Liver (tissue), 9 donors: Measurements from ENCODE around the gene SLC25A25. TPM values are rescaled to one million over a fixed set of nuclear protein-coding genes. Genes with fewer than 3 reads are reported as not detected.

Experiments used
- DNase-seq: peaks from one replicate; pipeline ENCODE4 v3.0.0-alpha.2; 2017; ENCODE audit warnings: low spot score
- H3K27ac ChIP-seq, 2 donors: one replicate each; pipeline ENCODE4 v1.7.0; 2013; ENCODE audit warnings: inconsistent platforms in 2 of 2, low read length in 2 of 2, control low read depth in 1 of 2, low read depth in 1 of 2, mild to moderate bottlenecking in 1 of 2
- H3K27me3 ChIP-seq, 4 donors: one replicate each; pipeline versions ENCODE4 v1.6.1 to v1.7.0; 2013; ENCODE audit warnings: low read length in 3 of 4, inconsistent platforms in 1 of 4, mild to moderate bottlenecking in 1 of 4, moderate library complexity in 1 of 4; ENCODE audit not compliant: control insufficient read depth in 4 of 4, insufficient read depth in 4 of 4
- H3K36me3 ChIP-seq, 4 donors: one replicate each; pipeline versions ENCODE4 v1.6.1 to v1.7.0; 2013; ENCODE audit warnings: low read length in 3 of 4, mild to moderate bottlenecking in 3 of 4, low read depth in 1 of 4, moderate library complexity in 1 of 4; ENCODE audit not compliant: control insufficient read depth in 4 of 4, insufficient read depth in 3 of 4
- H3K4me1 ChIP-seq, 4 donors: one replicate each; pipeline versions ENCODE4 v1.6.1 to v1.7.0; 2013; ENCODE audit warnings: low read length in 3 of 4, mild to moderate bottlenecking in 3 of 4, moderate library complexity in 1 of 4; ENCODE audit not compliant: control insufficient read depth in 4 of 4, insufficient read depth in 4 of 4
- H3K4me3 ChIP-seq, 3 donors: one replicate each; pipeline versions ENCODE4 v1.6.1 to v1.7.0; 2013; ENCODE audit warnings: low read length in 3 of 3, control low read depth in 1 of 3, low read depth in 1 of 3, mild to moderate bottlenecking in 1 of 3
- H3K9ac ChIP-seq, 2 donors: one replicate each; pipeline ENCODE4 v1.7.0; 2013; ENCODE audit warnings: low read length in 2 of 2, mild to moderate bottlenecking in 2 of 2, moderate library complexity in 2 of 2, control low read depth in 1 of 2, low read depth in 1 of 2
- H3K9me3 ChIP-seq, 4 donors: one replicate each; pipeline versions ENCODE4 v1.6.1 to v1.7.0; 2013; ENCODE audit warnings: low read length in 3 of 4; ENCODE audit not compliant: control insufficient read depth in 4 of 4
- EGR1 ChIP-seq, 2 donors: IDR thresholded peaks; 2 replicates each; pipeline ENCODE4 v1.6.1; 2016 to 2018; ENCODE audit warnings: antibody characterized with exemption in 2 of 2, low read depth in 2 of 2
- GABPA ChIP-seq, 2 donors: IDR thresholded peaks in 1 of 2; conservative IDR thresholded peaks in 1 of 2; 2 replicates each; pipeline ENCODE4 v1.6.1; 2016; ENCODE audit warnings: antibody characterized with exemption in 2 of 2, mild to moderate bottlenecking in 1 of 2, moderate library complexity in 1 of 2
- HNF4G ChIP-seq: IDR thresholded peaks from 2 replicates; pipeline ENCODE4 v1.6.1; 2016; ENCODE audit warnings: antibody characterized with exemption
- JUND ChIP-seq, 2 donors: IDR thresholded peaks; 2 replicates each; pipeline ENCODE4 v1.6.1; 2016; ENCODE audit warnings: antibody characterized with exemption in 2 of 2
- REST ChIP-seq: IDR thresholded peaks from 2 replicates; pipeline ENCODE4 v1.6.1; 2016; ENCODE audit warnings: antibody characterized with exemption, mild to moderate bottlenecking
- RXRA ChIP-seq, 2 donors: IDR thresholded peaks; 2 replicates each; pipeline ENCODE4 v1.6.1; 2017 to 2018; ENCODE audit warnings: antibody characterized with exemption in 2 of 2, mild to moderate bottlenecking in 1 of 2
- SP1 ChIP-seq: IDR thresholded peaks from 2 replicates; pipeline ENCODE4 v1.6.1; 2018; ENCODE audit warnings: antibody characterized with exemption, mild to moderate bottlenecking
- TAF1 ChIP-seq: conservative IDR thresholded peaks from 2 replicates; pipeline ENCODE4 v1.6.1; 2016; ENCODE audit warnings: antibody characterized with exemption, mild to moderate bottlenecking
- WGBS: extraction: QIAGEN DNeasy Blood & Tissue Kit; methylation state at CpG from one replicate; pipeline ENCODE4 v1.1.7; 2013; 5-methylcytosine and 5-hydroxymethylcytosine counted together
- polyA plus RNA-seq, 2 donors: library from polyadenylated mRNA; stranded (reverse) in 1 of 2; unstranded in 1 of 2; fragments of 200-250 nt in 1 of 2; fragments of >200 nt in 1 of 2; fragmentation: Nextera tagmentation in 1 of 2; extraction: Ambion mirVana in 1 of 2; gene quantifications; one replicate each; pipeline versions ENCODE4 v1.2.1 to v1.2.3, GENCODE V29; 2013 to 2015
- total RNA-seq, 2 donors: library from RNA; depleted of rRNA; stranded (reverse); fragments of >200 nt; gene quantifications; one replicate each; pipeline ENCODE4 v1.2.3, GENCODE V29; 2014
- TF ChIP-seq, protein P1 (sequence below): IDR thresholded peaks from 2 replicates; pipeline ENCODE4 v1.6.1; 2016; ENCODE audit warnings: antibody characterized with exemption
- donor health status: healthy.
- donor health status: healthy.
- donor health status: healthy.
- donor health status: healthy.
- donor health status: healthy.

Gene SLC25A25
- total and polyA plus RNA-seq, 4 donors = 21.7 to 74.6 (median 39.3) TPM

DNA sequence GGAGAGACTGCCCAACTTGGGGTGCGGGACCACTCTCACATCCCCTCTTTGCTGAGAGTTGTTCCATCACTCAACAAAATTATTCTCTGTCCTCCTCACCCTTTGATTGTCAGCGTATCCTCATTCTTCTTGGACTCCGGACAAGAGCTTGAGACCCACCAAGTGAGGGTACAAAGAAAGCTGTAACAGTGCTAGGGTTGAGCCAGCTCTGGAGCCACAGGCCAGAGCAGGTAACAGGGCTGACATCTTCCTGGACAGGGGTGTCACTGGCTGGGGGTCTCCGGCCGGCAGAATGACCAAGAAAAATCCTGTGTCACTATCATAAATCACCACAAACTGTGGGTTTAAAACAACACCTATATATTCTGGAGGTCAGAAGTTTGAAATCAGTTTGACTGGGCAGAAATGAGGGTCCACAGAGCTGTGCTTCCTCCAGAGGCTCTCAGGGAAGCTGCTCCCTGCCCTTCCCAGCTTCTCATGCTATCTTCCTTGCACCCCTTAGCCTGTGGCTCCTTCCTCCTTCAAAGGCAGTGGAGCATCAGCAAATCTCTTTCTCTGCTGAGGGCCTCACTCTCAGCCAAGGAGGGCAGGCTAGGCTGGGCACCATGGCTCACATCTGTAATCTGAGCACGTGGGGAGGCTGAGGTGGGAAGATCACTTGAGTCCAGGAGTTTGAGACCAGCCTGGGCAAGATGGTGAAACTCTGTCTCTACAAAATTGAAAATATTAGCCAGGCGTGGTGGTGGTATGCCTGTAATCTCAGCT is 87.9 kb downstream of the SLC25A25 start:
- no peak overlapping the region for H3K9ac ChIP-seq
- H3K9me3 ChIP-seq = no peaks in the 10 kb centered on the region
- WGBS = 90% methylated on average over 7 of the region's 7 CpGs
- peaks cover 3 to 14% (median 6%) of the 10 kb centered on the region in 4 donors for H3K4me1 ChIP-seq
- no peak overlapping the region for H3K27ac ChIP-seq
- TF ChIP-seq TAF1 (no peak), REST (no peak), RXRA (IDR thresholded peaks at IDR 0.05) (no peak), HNF4G (no peak), EGR1 (IDR thresholded peaks at IDR 0.05; ENCODE audit: low read depth in 2 of 2) (no peak), GABPA (IDR thresholded peaks at IDR 0.05 in 1 of 2, conservative IDR thresholded peaks at IDR 0.05 in 1 of 2) (no peak), JUND (IDR thresholded peaks at IDR 0.05) (no peak), SP1 (no peak)
- TF ChIP-seq, protein P1, sequence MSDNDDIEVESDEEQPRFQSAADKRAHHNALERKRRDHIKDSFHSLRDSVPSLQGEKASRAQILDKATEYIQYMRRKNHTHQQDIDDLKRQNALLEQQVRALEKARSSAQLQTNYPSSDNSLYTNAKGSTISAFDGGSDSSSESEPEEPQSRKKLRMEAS = no peak
- H3K27me3 ChIP-seq = no peaks in the 10 kb centered on the region
- DNase-seq = no peak
- H3K36me3 ChIP-seq = no peaks in the 10 kb centered on the region
- no peak overlapping the region for H3K4me3 ChIP-seq

Other genes starting within 250 kb of the SLC25A25 start
- 10 to 100 TPM; 12.8 to 23.5 TPM for gene ENG, start 213.6 kb upstream of the SLC25A25 start, total RNA-seq
- 10 to 100 TPM; 25.0 to 91.3 TPM for gene ENG, start 213.6 kb upstream of the SLC25A25 start, polyA plus RNA-seq
- 10 to 100 TPM; 10.6 to 18.7 TPM for gene AK1, start 190.6 kb upstream of the SLC25A25 start, total RNA-seq
- 10 to 100 TPM; 40.4 to 78.3 TPM for gene AK1, start 190.6 kb upstream of the SLC25A25 start, polyA plus RNA-seq
- 10 to 100 TPM; 26.9 to 37.7 TPM for gene ST6GALNAC6, start 168.6 kb upstream of the SLC25A25 start, total RNA-seq
- 10 to 100 TPM; 22.5 to 40.4 TPM for gene ST6GALNAC6, start 168.6 kb upstream of the SLC25A25 start, polyA plus RNA-seq
- 10 to 100 TPM in 1 of 2 donors, 1 to 10 TPM in 1; 4.5 to 83.7 TPM for gene ST6GALNAC4, start 151.2 kb upstream of the SLC25A25 start, total RNA-seq
- 10 to 100 TPM in 1 of 2 donors, 1 to 10 TPM in 1; 2.5 to 10.6 TPM for gene ST6GALNAC4, start 151.2 kb upstream of the SLC25A25 start, polyA plus RNA-seq
- gene PIP5KL1, start 137.5 kb upstream of the SLC25A25 start, total RNA-seq = 1 to 10 TPM in 1 of 2 donors, under 1 TPM in 1; 0.59 to 1.5 TPM
- gene PIP5KL1, start 137.5 kb upstream of the SLC25A25 start, polyA plus RNA-seq = under 1 TPM; 0.06 to 0.40 TPM
- gene DPM2, start 130.4 kb upstream of the SLC25A25 start, total RNA-seq = 10 to 100 TPM in 1 of 2 donors, 1 to 10 TPM in 1; 9.3 to 22.0 TPM
- 10 to 100 TPM; 22.0 to 25.0 TPM for gene DPM2, start 130.4 kb upstream of the SLC25A25 start, polyA plus RNA-seq
- gene EEIG1, start 87.2 kb upstream of the SLC25A25 start, total RNA-seq = 10 to 100 TPM in 1 of 2 donors, 1 to 10 TPM in 1; 4.9 to 14.3 TPM
- 10 to 100 TPM in 1 of 2 donors, 1 to 10 TPM in 1; 6.7 to 11.2 TPM for gene EEIG1, start 87.2 kb upstream of the SLC25A25 start, polyA plus RNA-seq
- 1 to 10 TPM; 4.6 to 6.5 TPM for gene NAIF1, start 912 bp upstream of the SLC25A25 start, total RNA-seq
- 1 to 10 TPM; 2.5 to 4.8 TPM for gene NAIF1, start 912 bp upstream of the SLC25A25 start, polyA plus RNA-seq
- 10 to 100 TPM; 22.8 to 34.7 TPM for gene PTGES2, start 59.5 kb downstream of the SLC25A25 start, total RNA-seq
- 10 to 100 TPM; 28.2 to 41.1 TPM for gene PTGES2, start 59.5 kb downstream of the SLC25A25 start, polyA plus RNA-seq
- 1 to 10 TPM; 7.0 to 10.0 TPM for gene LCN2, start 81.2 kb downstream of the SLC25A25 start, total RNA-seq
- gene LCN2, start 81.2 kb downstream of the SLC25A25 start, polyA plus RNA-seq = 10 to 100 TPM; 10.8 to 64.5 TPM
- 10 to 100 TPM; 13.4 to 23.6 TPM for gene BBLN, start 92.0 kb downstream of the SLC25A25 start, total RNA-seq
- 10 to 100 TPM; 41.1 to 42.1 TPM for gene BBLN, start 92.0 kb downstream of the SLC25A25 start, polyA plus RNA-seq
- gene CIZ1, start 123.3 kb downstream of the SLC25A25 start, total RNA-seq = 10 to 100 TPM; 12.5 to 15.5 TPM
- 10 to 100 TPM; 13.6 to 13.8 TPM for gene CIZ1, start 123.3 kb downstream of the SLC25A25 start, polyA plus RNA-seq
- 1 to 10 TPM; 1.6 to 5.9 TPM for gene DNM1, start 135.1 kb downstream of the SLC25A25 start, total RNA-seq
- gene DNM1, start 135.1 kb downstream of the SLC25A25 start, polyA plus RNA-seq = under 1 TPM; 0.29 to 0.68 TPM
- 10 to 100 TPM; 21.9 to 45.7 TPM for gene GOLGA2, start 207.8 kb downstream of the SLC25A25 start, total RNA-seq
- 10 to 100 TPM; 14.4 to 34.0 TPM for gene GOLGA2, start 207.8 kb downstream of the SLC25A25 start, polyA plus RNA-seq
- gene SWI5, start 208.0 kb downstream of the SLC25A25 start, total RNA-seq = 10 to 100 TPM; 10.7 to 12.2 TPM
- gene SWI5, start 208.0 kb downstream of the SLC25A25 start, polyA plus RNA-seq = 10 to 100 TPM; 20.2 to 34.0 TPM